DOHH2 (cell line): Measurements from ENCODE around the gene PLCG2.

Experiments
- H3F3A ChIP-seq: fragments of 200-600 bp; sonication (generic), shearing (Covaris generic); 2 replicates; pipeline ENCODE4 v1.6.0; 2016; ENCODE audit warnings: antibody characterized with exemption, mild to moderate bottlenecking; ENCODE audit not compliant: control insufficient read depth, insufficient read depth
- H3K27ac ChIP-seq: fragments of 200-600 bp; sonication (generic); 2 replicates; pipeline ENCODE4 v1.5.1; 2014; ENCODE audit warnings: low read depth, mild to moderate bottlenecking, low read length, moderate library complexity
- H3K27me3 ChIP-seq: fragments of 200-600 bp; sonication (generic); 2 replicates; pipeline ENCODE4 v1.6.1; 2014; ENCODE audit warnings: mild to moderate bottlenecking, low read length, mixed read lengths; ENCODE audit not compliant: control insufficient read depth
- H3K36me3 ChIP-seq: fragments of 200-600 bp; sonication (generic); 2 replicates; pipeline ENCODE4 v1.6.1; 2014; ENCODE audit warnings: mild to moderate bottlenecking, low read length, moderate library complexity, mixed read lengths; ENCODE audit not compliant: control insufficient read depth
- H3K4me1 ChIP-seq: fragments of 200-600 bp; sonication (generic); 2 replicates; pipeline ENCODE4 v1.6.1; 2014; ENCODE audit warnings: mild to moderate bottlenecking, low read length, mixed read lengths; ENCODE audit not compliant: control insufficient read depth
- H3K4me2 ChIP-seq: fragments of 200-600 bp; sonication (generic); 2 replicates; pipeline ENCODE4 v1.6.0; 2014; ENCODE audit warnings: mild to moderate bottlenecking, low read length, moderate library complexity
- H3K4me3 ChIP-seq: fragments of 200-600 bp; sonication (generic); 2 replicates; pipeline ENCODE4 v1.5.1; 2014; ENCODE audit warnings: mild to moderate bottlenecking, low read length, mixed read lengths
- H3K79me2 ChIP-seq: fragments of 200-600 bp; sonication (generic); 2 replicates; pipeline ENCODE4 v1.6.1; 2014; ENCODE audit warnings: mild to moderate bottlenecking, low read length, mixed read lengths; ENCODE audit not compliant: control insufficient read depth
- H3K9me2 ChIP-seq: fragments of 200-600 bp; sonication (generic); replicated peaks from 2 replicates; pipeline ENCODE4 v1.6.1; 2014; ENCODE audit warnings: mild to moderate bottlenecking, low read length, mixed read lengths; ENCODE audit not compliant: control insufficient read depth
- H3K9me3 ChIP-seq: fragments of 200-600 bp; sonication (generic); 2 replicates; pipeline ENCODE4 v1.6.1; 2014; ENCODE audit warnings: antibody characterized with exemption, low read length, mixed read lengths; ENCODE audit not compliant: control insufficient read depth, insufficient read depth
- H4K20me1 ChIP-seq: fragments of 200-600 bp; sonication (generic); 2 replicates; pipeline ENCODE4 v1.6.0; 2014; ENCODE audit warnings: low read depth, mild to moderate bottlenecking, antibody characterized with exemption, low read length, moderate library complexity; ENCODE audit not compliant: control insufficient read depth, insufficient read depth
- EZH2phosphoT487 ChIP-seq: fragments of 200-600 bp; sonication (generic); IDR thresholded peaks from 2 replicates; pipeline ENCODE4 v1.6.1; 2017; ENCODE audit warnings: borderline replicate concordance, mild to moderate bottlenecking, antibody characterized with exemption, low read length, moderate library complexity, mixed read lengths
- TF ChIP-seq, protein P1 (sequence below): fragments of 200-600 bp; sonication (generic); IDR thresholded peaks from one replicate; pipeline ENCODE4 v1.5.1; 2014; ENCODE audit warnings: antibody characterized with exemption, mild to moderate bottlenecking, low read depth, low read length; ENCODE audit not compliant: poor library complexity, severe bottlenecking

PLCG2 gene

DNA sequence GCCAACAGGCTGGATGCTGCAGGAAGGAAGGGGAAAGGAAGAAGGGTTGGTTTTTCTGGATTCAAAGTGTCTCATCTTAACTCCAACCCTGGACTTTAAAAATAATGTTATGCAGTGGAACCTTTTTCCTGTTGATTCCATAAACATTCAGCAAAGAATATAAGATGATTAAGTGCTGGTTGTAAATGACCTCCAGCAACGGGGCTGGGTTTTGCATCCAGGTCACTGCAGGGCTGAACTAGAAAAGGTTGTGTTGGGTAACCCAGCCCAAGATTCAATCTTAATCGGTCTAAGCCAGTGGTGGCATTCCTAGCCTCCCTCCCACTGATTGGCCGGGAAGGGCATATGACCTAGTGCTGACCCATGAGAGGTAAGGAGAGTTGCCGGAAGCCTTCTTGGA, 34.2 kb upstream of the PLCG2 start:
- H3K9me2 ChIP-seq, result no peaks in the 10 kb centered on the region
- H4K20me1 ChIP-seq, result no peaks in the 10 kb centered on the region
- H3K36me3 ChIP-seq, result peaks cover 20% of the 10 kb centered on the region
- H3K79me2 ChIP-seq, result peaks cover 78% of the 10 kb centered on the region
- no peak overlapping the region for H3K4me2 ChIP-seq
- no peak overlapping the region for H3K27ac ChIP-seq
- H3K4me1 ChIP-seq, result peaks cover 70% of the 10 kb centered on the region
- H3K27me3 ChIP-seq, result no peaks in the 10 kb centered on the region
- no peaks in the 10 kb centered on the region for H3K9me3 ChIP-seq
- TF ChIP-seq, protein P1, sequence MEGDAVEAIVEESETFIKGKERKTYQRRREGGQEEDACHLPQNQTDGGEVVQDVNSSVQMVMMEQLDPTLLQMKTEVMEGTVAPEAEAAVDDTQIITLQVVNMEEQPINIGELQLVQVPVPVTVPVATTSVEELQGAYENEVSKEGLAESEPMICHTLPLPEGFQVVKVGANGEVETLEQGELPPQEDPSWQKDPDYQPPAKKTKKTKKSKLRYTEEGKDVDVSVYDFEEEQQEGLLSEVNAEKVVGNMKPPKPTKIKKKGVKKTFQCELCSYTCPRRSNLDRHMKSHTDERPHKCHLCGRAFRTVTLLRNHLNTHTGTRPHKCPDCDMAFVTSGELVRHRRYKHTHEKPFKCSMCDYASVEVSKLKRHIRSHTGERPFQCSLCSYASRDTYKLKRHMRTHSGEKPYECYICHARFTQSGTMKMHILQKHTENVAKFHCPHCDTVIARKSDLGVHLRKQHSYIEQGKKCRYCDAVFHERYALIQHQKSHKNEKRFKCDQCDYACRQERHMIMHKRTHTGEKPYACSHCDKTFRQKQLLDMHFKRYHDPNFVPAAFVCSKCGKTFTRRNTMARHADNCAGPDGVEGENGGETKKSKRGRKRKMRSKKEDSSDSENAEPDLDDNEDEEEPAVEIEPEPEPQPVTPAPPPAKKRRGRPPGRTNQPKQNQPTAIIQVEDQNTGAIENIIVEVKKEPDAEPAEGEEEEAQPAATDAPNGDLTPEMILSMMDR, result no peak
- no peak for TF ChIP-seq EZH2phosphoT487
- H3K4me3 ChIP-seq, result no peak overlapping the region
- peaks cover 16% of the 10 kb centered on the region for H3F3A ChIP-seq

DNA sequence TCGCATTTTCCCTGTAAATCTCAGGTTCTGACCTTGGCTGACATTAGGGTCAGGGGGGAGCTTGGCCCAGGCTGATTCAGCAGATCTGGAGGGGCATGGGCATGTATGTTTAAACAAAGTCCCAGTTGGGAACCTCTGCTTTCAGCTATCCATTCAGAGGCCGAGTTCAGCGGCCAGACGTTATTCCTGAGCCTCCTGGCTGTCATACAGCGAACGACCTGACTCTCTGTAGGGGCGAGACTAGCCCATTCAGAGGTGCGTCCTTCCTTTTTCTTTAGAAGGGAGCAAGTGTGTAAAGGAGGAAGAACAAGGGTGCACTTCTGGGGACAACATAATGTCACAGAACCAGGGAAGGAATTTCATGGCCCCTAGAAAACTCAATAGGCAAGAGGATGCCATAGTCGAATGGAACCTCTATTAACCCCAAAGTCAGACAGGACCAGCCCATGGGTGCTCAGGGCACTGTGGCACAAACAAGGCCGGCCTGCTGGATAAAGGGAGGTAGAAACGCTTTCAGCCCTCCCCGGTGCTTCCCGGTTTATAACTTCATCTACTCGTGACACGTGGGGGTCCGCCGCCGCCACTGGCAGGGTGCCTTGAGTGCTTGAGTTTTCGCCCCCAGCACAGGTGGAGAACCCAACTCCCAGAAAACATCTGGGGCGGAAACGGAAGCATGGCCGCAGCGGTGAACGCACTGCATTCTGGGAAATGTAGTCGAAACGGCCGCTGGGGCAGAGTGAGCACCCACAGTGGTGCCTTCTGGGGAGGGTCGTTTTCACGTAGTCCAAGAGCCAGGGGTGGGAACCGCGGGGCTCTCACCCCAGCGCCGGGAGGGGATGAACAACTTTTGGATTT, 33.2 kb upstream of the PLCG2 start:
- Histone ChIP-seq H3F3A (peaks cover 12% of the 10 kb centered on the region), H3K9me3 (no peaks in the 10 kb centered on the region), H3K4me2 (peak overlapping the region; percentile 91), H3K27me3 (no peaks in the 10 kb centered on the region), H3K4me1 (peaks cover 64% of the 10 kb centered on the region), H3K79me2 (peaks cover 68% of the 10 kb centered on the region), H3K4me3 (peak overlapping the region; percentile 78), H3K27ac (peak overlapping the region; percentile 49), H3K36me3 (peaks cover 17% of the 10 kb centered on the region), H4K20me1 (no peaks in the 10 kb centered on the region), H3K9me2 (no peaks in the 10 kb centered on the region)
- TF ChIP-seq, protein P1, result peak; percentile 13
- TF ChIP-seq EZH2phosphoT487, result no peak

DNA sequence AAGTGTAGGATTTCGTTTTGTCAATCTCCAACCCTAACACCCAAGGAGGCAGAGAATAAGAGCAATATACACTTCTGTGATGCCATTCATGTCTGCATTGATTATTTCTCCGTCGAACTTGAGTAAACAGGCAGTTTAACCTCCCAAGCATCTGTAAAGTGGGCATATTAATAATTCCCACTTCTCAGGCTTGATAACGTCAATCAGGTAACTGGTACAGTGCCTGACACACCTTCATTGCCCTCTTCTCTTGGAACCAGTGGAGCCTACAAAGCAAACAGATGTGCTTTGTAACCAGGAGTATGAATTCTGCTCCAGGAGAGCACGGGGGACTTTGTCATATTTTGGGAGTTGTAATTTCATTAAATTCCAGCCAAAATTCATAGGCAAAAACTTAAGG, 32.5 kb upstream of the PLCG2 start:
- Histone ChIP-seq H3K27me3 (no peaks in the 10 kb centered on the region), H3K79me2 (peaks cover 68% of the 10 kb centered on the region), H3K9me2 (no peaks in the 10 kb centered on the region), H3K27ac (no peak overlapping the region), H3K4me2 (peak overlapping the region; percentile 91), H3K36me3 (peaks cover 12% of the 10 kb centered on the region), H3F3A (peaks cover 14% of the 10 kb centered on the region), H3K9me3 (no peaks in the 10 kb centered on the region), H4K20me1 (no peaks in the 10 kb centered on the region), H3K4me3 (peak overlapping the region; percentile 78), H3K4me1 (peaks cover 64% of the 10 kb centered on the region)
- TF ChIP-seq EZH2phosphoT487, result no peak
- TF ChIP-seq, protein P1, result no peak
